Measurements from ENCODE around the gene ALDH3A2.

ALDH3A2 gene

GRCh38 chr17:19708431-19709175, 60.1 kb downstream of the ALDH3A2 start:
- H3K4me3 ChIP-seq (ENCODE audit: low read length): no peak overlapping the region
- DNase-seq (ENCODE audit: low read depth): no peak
- TF ChIP-seq CTCF (conservative IDR thresholded peaks at IDR 0.05; ENCODE audit: low read length): no peak

- H3K4me3 ChIP-seq (ENCODE audit: low read length): no peak overlapping the region
- TF ChIP-seq CTCF (conservative IDR thresholded peaks at IDR 0.05; ENCODE audit: low read length): no peak
- no peak for DNase-seq (ENCODE audit: low read depth)
Measured at GRCh38 chr17:19709841-19710240, 61.3 kb downstream of the ALDH3A2 start.

GRCh38 chr17:19712436-19713004, 64.0 kb downstream of the ALDH3A2 start:
- no peak for TF ChIP-seq CTCF (conservative IDR thresholded peaks at IDR 0.05; ENCODE audit: low read length)
- H3K4me3 ChIP-seq (ENCODE audit: low read length): no peak overlapping the region
- no peak for DNase-seq (ENCODE audit: low read depth)

GRCh38 chr17:19713462-19713861, 64.9 kb downstream of the ALDH3A2 start:
- no peak for DNase-seq (ENCODE audit: low read depth)
- TF ChIP-seq CTCF (conservative IDR thresholded peaks at IDR 0.05; ENCODE audit: low read length): peak; percentile 27
- no peak overlapping the region for H3K4me3 ChIP-seq (ENCODE audit: low read length)

- TF ChIP-seq CTCF (conservative IDR thresholded peaks at IDR 0.05; ENCODE audit: low read length): no peak
- no peak overlapping the region for H3K4me3 ChIP-seq (ENCODE audit: low read length)
- DNase-seq (ENCODE audit: low read depth): no peak
Measured at GRCh38 chr17:19713901-19714361, 65.4 kb downstream of the ALDH3A2 start.

- no peak for DNase-seq (ENCODE audit: low read depth)
Measured at GRCh38 chr17:19714542-19715411, 66.2 kb downstream of the ALDH3A2 start.

More at GRCh38 chr17:19714542-19715411, 66.2 kb downstream of the ALDH3A2 start:
- no peak overlapping the region for H3K4me3 ChIP-seq (ENCODE audit: low read length)
- no peak for TF ChIP-seq CTCF (conservative IDR thresholded peaks at IDR 0.05; ENCODE audit: low read length)
